AG04449 (cell line): Measurements from ENCODE around the gene GABRA5.

Experiments
- CTCF ChIA-PET: fragments of 350-600 bp; formaldehyde crosslinking; extraction: SDS; loops from one replicate; lab custom pipeline; 2021; ENCODE audit warnings: antibody characterized with exemption; lab: Yijun Ruan, JAX
- POLR2A ChIA-PET: fragments of 400-600, 350-600 bp; formaldehyde crosslinking; extraction: SDS; loops from one replicate; lab custom pipeline; 2020; ENCODE audit warnings: antibody characterized with exemption, inconsistent platforms; lab: Yijun Ruan, JAX
- DNase-seq: peaks from one replicate; pipeline ENCODE4 v3.0.0-alpha.2; 2010; ENCODE audit warnings: low read depth, low spot score
- H3K4me3 ChIP-seq: 2 replicates; pipeline ENCODE4 v1.5.1; 2011; ENCODE audit warnings: low read depth, mild to moderate bottlenecking, control low read depth, low read length
- CTCF ChIP-seq: IDR thresholded peaks from one replicate; pipeline ENCODE4 v1.5.1; 2011; ENCODE audit warnings: mild to moderate bottlenecking, moderate library complexity, low read length, control low read depth, inconsistent platforms; ENCODE audit not compliant: insufficient read depth; ENCODE audit errors: missing control alignments

GABRA5 gene

GRCh38 chr15:26873846-26874245, 7.0 kb downstream of the GABRA5 start:
- ChIA-PET CTCF (interaction anchor here (1.4 kb wide), 1 partner anchor 16 kb away, joined by 4 read pairs; no protein-coding TSS in a partner anchor), POLR2A (no interaction called here)
- DNase-seq: no peak
- H3K4me3 ChIP-seq: no peak overlapping the region
- TF ChIP-seq CTCF: no peak

- TF ChIP-seq CTCF: no peak
- DNase-seq: no peak
- H3K4me3 ChIP-seq: no peak overlapping the region
- CTCF ChIA-PET: no interaction called here
- POLR2A ChIA-PET: no interaction called here
Measured at GRCh38 chr15:26874774-26875475, 8.1 kb downstream of the GABRA5 start.

- CTCF ChIA-PET: no interaction called here
- DNase-seq: no peak
Measured at GRCh38 chr15:26875476-26875850, 8.6 kb downstream of the GABRA5 start.

GRCh38 chr15:26877831-26878230, 11.0 kb downstream of the GABRA5 start:
- no peak for DNase-seq
- ChIA-PET POLR2A (no interaction called here), CTCF (interaction anchor here (1.2 to 1.8 kb wide), 2 partner anchors 10 to 14 kb away, joined by 5 read pairs; no protein-coding TSS in a partner anchor)
- no peak for TF ChIP-seq CTCF
- no peak overlapping the region for H3K4me3 ChIP-seq

More at GRCh38 chr15:26875476-26875850, 8.6 kb downstream of the GABRA5 start:
- no peak overlapping the region for H3K4me3 ChIP-seq
- POLR2A ChIA-PET: no interaction called here
- TF ChIP-seq CTCF: no peak

GRCh38 chr15:26879706-26880105, 12.8 kb downstream of the GABRA5 start:
- ChIA-PET CTCF (interaction anchor here (1.4 to 1.6 kb wide), 2 partner anchors 10 to 12 kb away, joined by 6 to 9 read pairs; no protein-coding TSS in a partner anchor), POLR2A (no interaction called here)
- DNase-seq: no peak
- no peak overlapping the region for H3K4me3 ChIP-seq
- TF ChIP-seq CTCF: no peak

GRCh38 chr15:26882112-26882511, 15.2 kb downstream of the GABRA5 start:
- CTCF ChIA-PET: interaction anchor here (0.8 kb wide), 1 partner anchor 9 kb away, joined by 3 read pairs; no protein-coding TSS in a partner anchor
- no peak overlapping the region for H3K4me3 ChIP-seq
- TF ChIP-seq CTCF: no peak
- POLR2A ChIA-PET: no interaction called here
- no peak for DNase-seq
